ENCODE measurements around the gene CAMSAP2. TPM values are rescaled to one million over a fixed set of nuclear protein-coding genes. Genes with fewer than 3 reads are reported as not detected.

Gene CAMSAP2
- total and polyA plus RNA-seq, 10 of the 15 experiments (the other 5 are each of a cell fraction or from before 2014, with no cell fraction given) = 3.9 to 19.8 (median 8.0) TPM

DNA sequence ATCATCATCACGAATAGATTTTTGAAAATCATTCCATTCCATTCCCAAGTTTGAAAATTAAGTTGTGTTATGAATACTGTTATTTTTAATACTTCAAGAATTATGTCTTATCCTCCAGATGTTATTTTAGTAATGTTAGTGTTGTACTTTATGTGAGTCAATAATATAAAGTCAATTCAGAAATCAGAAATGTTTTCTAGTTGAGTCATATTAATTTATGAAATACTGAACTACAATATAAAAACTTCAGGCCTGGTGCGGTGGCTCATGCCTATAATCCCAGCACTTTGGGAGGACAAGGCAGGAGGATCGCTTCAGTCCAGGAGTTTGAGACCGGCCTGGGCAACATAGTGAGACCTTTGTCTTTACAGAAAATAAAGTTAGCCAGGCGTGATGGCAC, 95.7 kb downstream of the CAMSAP2 start:
- intact Hi-C loops (cut with micrococcal nuclease; ENCODE audit: unreplicated experiment) (no loop called here), in situ Hi-C loops (cut with MboI) (no loop called here)
- Histone ChIP-seq H3K27ac (ENCODE audit: control insufficient read depth, insufficient read depth) (no peak overlapping the region), H3K4me1 (ENCODE audit: control insufficient read depth, insufficient read depth, low read length) (no peaks in the 10 kb centered on the region), H3K4me2 (ENCODE audit: control insufficient read depth, insufficient read depth) (no peak overlapping the region), H3K9me3 (replicated peaks; ENCODE audit: control insufficient read depth, insufficient read depth, low read length) (peaks cover 4% of the 10 kb centered on the region; the same call in 2 of the 3 replicates), H3K4me3 (no peak overlapping the region), H4K20me1 (ENCODE audit: control insufficient read depth, insufficient read depth) (no peaks in the 10 kb centered on the region), H2AFZ (ENCODE audit: control insufficient read depth, low read depth, low read length) (no peak overlapping the region), H3K36me3 (ENCODE audit: control insufficient read depth in 2 of 2, insufficient read depth in 2 of 2, low read length in 1 of 2) (peaks cover 1 to 5% of the 10 kb centered on the region in 2 experiments; a peak in 1 of 4 replicates), H3K9ac (ENCODE audit: control insufficient read depth, insufficient read depth, low read length) (no peak overlapping the region), H3K27me3 (replicated peaks in 1 of 2; ENCODE audit: control insufficient read depth in 2 of 2, insufficient read depth in 2 of 2, low read length in 1 of 2) (no peaks in the 10 kb centered on the region), H3K79me2 (ENCODE audit: control insufficient read depth, insufficient read depth, low read length) (no peaks in the 10 kb centered on the region)
- no peak for TF ChIP-seq EP300 (IDR thresholded peaks at IDR 0.05; ENCODE audit: borderline replicate concordance in 1 of 2, control insufficient read depth in 1 of 2, low read depth in 2 of 2, low read length in 2 of 2)
- BruUV-seq (replicated peaks) = no TSS peak
- RAD21 ChIA-PET (ENCODE audit: unreplicated experiment) = interaction anchor here (0.5 to 1.1 kb wide), 2 partner anchors 36 to 210 kb away, joined by 3 read pairs; no protein-coding TSS in a partner anchor
- no peak for FAIRE-seq
- DNase-seq (ENCODE audit: low read depth, low spot score) = no peak
- POLR2A ChIA-PET = no interaction called here
- SMC1A ChIA-PET (ENCODE audit: uncharacterized antibody, unreplicated experiment) = interaction anchor here (0.6 to 1.9 kb wide), 3 partner anchors 8 to 210 kb away, joined by 3 to 6 read pairs (median 3); no protein-coding TSS in a partner anchor
- no peak for ATAC-seq
- CTCF ChIA-PET = interaction anchor here (1.1 to 6.6 kb wide), 2 partner anchors 58 to 211 kb away, joined by 6 to 75 read pairs; no protein-coding TSS in a partner anchor
- 97% methylated on average over 5 of the region's 5 CpGs for WGBS (ENCODE audit: insufficient coverage, insufficient replicate concordance, low lambda C conversion rate, missing lambda C conversion rate)

GRCh38 chr1:200836213-200836612, 97.5 kb downstream of the CAMSAP2 start:
- FAIRE-seq = no peak
- no peaks in the 10 kb centered on the region for H3K79me2 ChIP-seq (ENCODE audit: control insufficient read depth, insufficient read depth, low read length)
- BruUV-seq (replicated peaks) = no TSS peak
- no peaks in the 10 kb centered on the region for H3K4me1 ChIP-seq (ENCODE audit: control insufficient read depth, insufficient read depth, low read length)
- no peak for DNase-seq (ENCODE audit: low read depth, low spot score)
- H3K4me3 ChIP-seq = no peak overlapping the region
- no peaks in the 10 kb centered on the region for H4K20me1 ChIP-seq (ENCODE audit: control insufficient read depth, insufficient read depth)
- no peak overlapping the region for H3K4me2 ChIP-seq (ENCODE audit: control insufficient read depth, insufficient read depth)
- peaks cover 1 to 5% of the 10 kb centered on the region in 2 experiments; a peak in 1 of 4 replicates for H3K36me3 ChIP-seq (ENCODE audit: control insufficient read depth in 2 of 2, insufficient read depth in 2 of 2, low read length in 1 of 2)
- SMC1A ChIA-PET (ENCODE audit: uncharacterized antibody, unreplicated experiment) = interaction anchor here (0.7 to 1.9 kb wide), 11 partner anchors 9 to 214 kb away, joined by 3 to 7 read pairs (median 4); no protein-coding TSS in a partner anchor
- in situ Hi-C loops (cut with MboI) (no loop called here), intact Hi-C loops (cut with micrococcal nuclease; ENCODE audit: unreplicated experiment) (loop anchor here (2.0 kb wide), 1 partner anchor 277 kb away; no protein-coding TSS in a partner anchor)
- H3K27me3 ChIP-seq (replicated peaks in 1 of 2; ENCODE audit: control insufficient read depth in 2 of 2, insufficient read depth in 2 of 2, low read length in 1 of 2) = no peaks in the 10 kb centered on the region
- POLR2A ChIA-PET = no interaction called here
- 96% methylated on average over 3 of the region's 3 CpGs for WGBS (ENCODE audit: insufficient coverage, insufficient replicate concordance, low lambda C conversion rate, missing lambda C conversion rate)
- CTCF ChIA-PET = interaction anchor here (0.6 to 6.6 kb wide), 8 partner anchors 13 to 1110 kb away, joined by 3 to 75 read pairs (median 4); no protein-coding TSS in a partner anchor
- ATAC-seq = no peak
- H3K27ac ChIP-seq (ENCODE audit: control insufficient read depth, insufficient read depth) = no peak overlapping the region
- RAD21 ChIA-PET (ENCODE audit: unreplicated experiment) = interaction anchor here (1.1 to 3.1 kb wide), 5 partner anchors 136 to 278 kb away, joined by 3 to 41 read pairs (median 4); no protein-coding TSS in a partner anchor
- no peak overlapping the region for H3K9ac ChIP-seq (ENCODE audit: control insufficient read depth, insufficient read depth, low read length)
- no peak overlapping the region for H2AFZ ChIP-seq (ENCODE audit: control insufficient read depth, low read depth, low read length)
- peaks cover 4% of the 10 kb centered on the region; the same call in 2 of the 3 replicates for H3K9me3 ChIP-seq (replicated peaks; ENCODE audit: control insufficient read depth, insufficient read depth, low read length)
- no peak for TF ChIP-seq BMI1 (IDR thresholded peaks at IDR 0.05; ENCODE audit: borderline replicate concordance)
- TF ChIP-seq RCOR1 (conservative IDR thresholded peaks at IDR 0.05; ENCODE audit: low read depth, low read length) = no peak
- TF ChIP-seq CUX1 (IDR thresholded peaks at IDR 0.05; ENCODE audit: insufficient replicate concordance, low read depth, low read length) = no peak
- no peak for TF ChIP-seq CEBPZ (IDR thresholded peaks at IDR 0.05; ENCODE audit: low read depth, low read length)

All from GM12878 (cell line).